GM21576 (cell line): ENCODE results near the gene SGO2.
"Not testable (repeated sequence)": the region's sequence is repeated elsewhere in the genome, so short reads cannot be mapped to it uniquely, and the experiment has no call there.

Source experiments
- ATAC-seq: cut with Tn5 transposase; IDR thresholded peaks from one replicate; pipeline ENCODE4 v1.9.1; 2021; ENCODE audit warnings: mild to moderate bottlenecking, moderate library complexity; ENCODE audit not compliant: unreplicated experiment

Gene SGO2

GRCh38 chr2:200509612-200510433 lies 16.2 kb upstream of the SGO2 start, which contains the start of gene KCTD18:
Gene KCTD18, minus strand, starts transcription at chr2:200510068. Its CDS starts 3,052 bp downstream, at chr2:200507016.
- peak; percentile 99 for ATAC-seq

- ATAC-seq = no peak
Observed at GRCh38 chr2:200515155-200515554, 10.9 kb upstream of the SGO2 start.

GRCh38 chr2:200523158-200523557 lies 2.8 kb upstream of the SGO2 start:
- no peak for ATAC-seq

- ATAC-seq = no peak
Observed at GRCh38 chr2:200523604-200524003, 2.4 kb upstream of the SGO2 start.

GRCh38 chr2:200525066-200525465 lies 941 bp upstream of the SGO2 start:
- ATAC-seq = no peak

GRCh38 chr2:200525551-200525881 lies 491 bp upstream of the SGO2 start:
- ATAC-seq = no peak

GRCh38 chr2:200528228-200528627 lies 2.2 kb downstream of the SGO2 start:
- no peak for ATAC-seq

- ATAC-seq = no peak
Observed at GRCh38 chr2:200533754-200534153, 7.7 kb downstream of the SGO2 start.

GRCh38 chr2:200534572-200534971 lies 8.6 kb downstream of the SGO2 start:
- no peak for ATAC-seq

- ATAC-seq = no peak
Observed at GRCh38 chr2:200538139-200538538, 12.1 kb downstream of the SGO2 start.

GRCh38 chr2:200540793-200541192 lies 14.8 kb downstream of the SGO2 start:
- no peak for ATAC-seq

- not testable (repeated sequence) for ATAC-seq
Observed at GRCh38 chr2:200566596-200566995, 40.6 kb downstream of the SGO2 start.

GRCh38 chr2:200567932-200568331 lies 41.9 kb downstream of the SGO2 start:
- no peak for ATAC-seq

GRCh38 chr2:200575957-200576356 lies 50.0 kb downstream of the SGO2 start:
- no peak for ATAC-seq

GRCh38 chr2:200577027-200577426 lies 51.0 kb downstream of the SGO2 start:
- ATAC-seq = no peak

GRCh38 chr2:200578778-200579177 lies 52.8 kb downstream of the SGO2 start:
- no peak for ATAC-seq

- no peak for ATAC-seq
Observed at GRCh38 chr2:200584639-200585038, 58.6 kb downstream of the SGO2 start.

- ATAC-seq = no peak
Observed at GRCh38 chr2:200585340-200585729, 59.3 kb downstream of the SGO2 start.

GRCh38 chr2:200585730-200586643 lies 60.0 kb downstream of the SGO2 start, which contains the start of gene AOX1:
Gene AOX1, plus strand, starts transcription at chr2:200586014. Its CDS starts 95 bp downstream, at chr2:200586109.
- ATAC-seq = no peak

GRCh38 chr2:200586644-200586975 lies 60.6 kb downstream of the SGO2 start:
- ATAC-seq = no peak

GRCh38 chr2:200587007-200587616 lies 61.1 kb downstream of the SGO2 start:
- no peak for ATAC-seq
